Cardiac fibroblast (primary cell): ENCODE results near the gene ALKBH3.

Experiments
- DNase-seq, 2 donors: peaks; one replicate each; pipeline versions ENCODE4 v3.0.0 to v3.0.0-alpha.2; 2010; ENCODE audit warnings: low read depth in 2 of 2
- H3K4me3 ChIP-seq, 2 donors: replicated peaks in 1 of 2; 1 replicate in 1 of 2; 2 replicates in 1 of 2; pipeline ENCODE4 v1.5.1; 2011; ENCODE audit warnings: low read depth in 2 of 2, low read length in 2 of 2, mild to moderate bottlenecking in 2 of 2, moderate library complexity in 1 of 2
- TF ChIP-seq, protein P1 (sequence below): IDR thresholded peaks from one replicate; pipeline ENCODE4 v1.5.1; 2011; ENCODE audit warnings: low read depth, mild to moderate bottlenecking, low read length, inconsistent platforms

Gene ALKBH3

DNA sequence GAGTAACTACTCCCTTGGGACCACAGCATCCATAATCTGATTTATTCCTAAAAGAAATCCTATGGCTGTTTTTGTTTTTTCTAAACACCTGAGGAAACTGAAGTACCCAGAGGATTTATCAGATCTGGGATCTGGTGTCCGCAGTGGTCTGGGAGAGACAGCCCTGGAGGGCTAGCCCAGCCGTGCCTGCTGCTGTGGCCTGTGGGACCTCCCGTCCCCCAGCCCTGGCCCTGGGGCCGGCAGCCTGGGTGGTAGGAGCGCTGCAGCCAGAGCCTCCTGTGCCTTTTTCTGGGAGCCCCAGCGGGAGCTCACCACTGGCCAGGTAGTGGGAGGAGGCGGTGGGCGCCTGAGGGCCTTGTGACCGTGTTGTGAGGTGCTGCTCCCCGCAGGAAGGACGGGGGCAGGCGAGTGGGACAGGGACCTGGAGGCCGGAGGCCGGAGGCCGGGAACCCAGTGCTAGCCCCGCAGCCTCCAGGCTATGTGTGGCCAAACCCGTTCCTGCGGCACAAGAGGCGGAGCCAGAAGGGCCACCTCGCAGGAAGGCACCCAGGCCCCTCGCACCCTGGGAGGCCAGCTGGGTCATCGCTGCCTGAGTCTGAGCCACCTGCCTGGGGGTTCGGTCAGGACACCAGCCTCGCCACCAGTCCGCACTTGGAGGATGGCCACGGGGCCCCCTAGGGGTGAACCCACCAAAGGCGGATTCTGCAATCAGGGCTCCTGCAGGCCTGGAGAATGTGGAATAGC is 43.7 kb downstream of the ALKBH3 start:
- TF ChIP-seq, protein P1, sequence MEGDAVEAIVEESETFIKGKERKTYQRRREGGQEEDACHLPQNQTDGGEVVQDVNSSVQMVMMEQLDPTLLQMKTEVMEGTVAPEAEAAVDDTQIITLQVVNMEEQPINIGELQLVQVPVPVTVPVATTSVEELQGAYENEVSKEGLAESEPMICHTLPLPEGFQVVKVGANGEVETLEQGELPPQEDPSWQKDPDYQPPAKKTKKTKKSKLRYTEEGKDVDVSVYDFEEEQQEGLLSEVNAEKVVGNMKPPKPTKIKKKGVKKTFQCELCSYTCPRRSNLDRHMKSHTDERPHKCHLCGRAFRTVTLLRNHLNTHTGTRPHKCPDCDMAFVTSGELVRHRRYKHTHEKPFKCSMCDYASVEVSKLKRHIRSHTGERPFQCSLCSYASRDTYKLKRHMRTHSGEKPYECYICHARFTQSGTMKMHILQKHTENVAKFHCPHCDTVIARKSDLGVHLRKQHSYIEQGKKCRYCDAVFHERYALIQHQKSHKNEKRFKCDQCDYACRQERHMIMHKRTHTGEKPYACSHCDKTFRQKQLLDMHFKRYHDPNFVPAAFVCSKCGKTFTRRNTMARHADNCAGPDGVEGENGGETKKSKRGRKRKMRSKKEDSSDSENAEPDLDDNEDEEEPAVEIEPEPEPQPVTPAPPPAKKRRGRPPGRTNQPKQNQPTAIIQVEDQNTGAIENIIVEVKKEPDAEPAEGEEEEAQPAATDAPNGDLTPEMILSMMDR = peak; percentile 4
- H3K4me3 ChIP-seq = no peak overlapping the region

DNA sequence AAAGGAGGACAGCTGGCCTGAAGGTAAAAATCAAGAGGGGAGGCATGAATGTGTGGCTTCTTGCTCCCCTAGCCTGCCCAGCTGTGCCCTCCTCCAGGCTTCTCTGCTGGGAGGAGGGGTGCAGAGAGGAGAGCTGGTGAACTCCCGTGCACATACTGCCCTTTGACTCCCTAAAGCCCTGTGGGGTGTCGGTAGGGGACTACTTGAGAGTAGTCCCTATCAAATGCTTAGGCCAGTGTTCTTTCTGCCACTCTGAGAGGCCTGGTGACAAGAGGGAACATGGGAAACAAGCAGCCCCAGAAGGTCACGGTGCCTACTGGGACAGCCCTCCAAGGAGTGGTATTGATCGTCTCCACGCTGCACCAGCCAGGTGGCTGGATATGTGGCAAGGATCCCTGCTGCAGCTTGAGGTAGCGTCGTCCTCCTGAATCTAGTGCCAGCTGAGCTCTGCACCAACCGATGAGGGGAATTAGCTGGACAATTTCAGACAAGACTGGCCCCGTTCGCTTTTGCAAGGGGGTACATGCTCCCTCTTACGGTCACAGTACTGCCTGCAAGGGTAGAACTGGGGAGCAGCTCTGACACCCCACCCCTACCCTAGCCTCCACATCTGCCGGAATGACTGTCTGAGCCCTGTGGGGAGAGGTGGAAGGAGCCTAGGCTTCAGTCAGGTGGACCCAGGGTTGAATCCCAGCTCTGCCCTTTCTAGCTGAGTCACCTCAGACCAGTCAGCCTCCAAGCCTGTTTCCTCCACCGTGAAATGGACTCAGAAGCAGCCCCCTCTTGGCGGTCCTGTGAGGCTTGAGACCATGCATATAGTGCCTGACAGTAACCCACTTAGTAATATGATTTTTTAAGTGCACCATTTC is 44.7 kb downstream of the ALKBH3 start:
- H3K4me3 ChIP-seq = no peak overlapping the region
- TF ChIP-seq, protein P1 = no peak
- DNase-seq = no peak

More for the DNA sequence above, 43.7 kb downstream of the ALKBH3 start:
- no peak for DNase-seq

DNA sequence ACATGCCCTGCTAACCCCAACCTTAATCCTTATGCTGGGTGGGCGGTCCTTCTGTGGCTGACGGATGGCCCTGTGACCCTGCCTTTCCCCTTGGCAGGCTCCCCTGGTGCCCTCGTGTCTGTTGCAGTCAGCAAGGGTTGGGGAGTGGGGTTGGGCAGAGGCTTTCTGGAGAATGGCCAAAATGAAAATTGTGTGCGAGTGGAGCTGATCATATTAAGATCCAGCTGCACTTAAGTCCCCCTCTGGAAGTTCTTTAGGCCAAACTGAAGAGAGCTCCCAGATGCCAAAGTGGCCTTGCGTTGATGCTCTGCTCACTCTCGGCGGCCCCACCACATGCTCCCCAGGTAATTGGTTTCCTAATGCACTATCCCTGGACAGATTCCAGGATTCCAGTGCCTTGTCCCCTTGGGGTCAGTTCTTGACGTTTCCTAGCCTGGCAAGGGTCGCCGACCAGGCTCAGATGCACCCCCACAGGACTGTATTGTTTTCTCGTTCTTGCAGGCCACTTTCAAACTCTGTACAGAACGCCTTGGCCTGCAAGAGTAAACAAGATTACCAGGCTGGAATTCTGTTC is 45.4 kb downstream of the ALKBH3 start:
- no peak overlapping the region for H3K4me3 ChIP-seq
- TF ChIP-seq, protein P1 = no peak
- no peak for DNase-seq

DNA sequence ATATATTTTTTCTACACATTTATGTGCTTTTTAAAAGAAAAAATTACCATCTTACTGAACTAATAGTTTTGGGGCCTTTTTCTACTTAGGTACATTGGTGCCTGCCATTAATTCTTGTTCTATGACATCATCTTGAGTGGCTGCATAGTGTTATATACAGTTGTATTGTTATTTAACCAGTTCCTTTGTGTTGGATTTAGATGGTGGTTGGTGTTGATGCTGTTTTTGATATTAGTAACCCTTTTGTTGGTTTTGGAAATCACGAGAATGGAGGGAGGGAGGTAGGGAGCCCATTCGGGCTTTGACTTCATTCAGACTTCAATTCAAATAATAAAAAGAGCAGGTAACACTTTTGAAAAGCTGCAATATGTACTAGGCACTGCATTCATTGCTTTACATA is 46.4 kb downstream of the ALKBH3 start:
- DNase-seq = peak in 1 of 2 donors; percentile 44
- TF ChIP-seq, protein P1 = no peak
- no peak overlapping the region for H3K4me3 ChIP-seq

DNA sequence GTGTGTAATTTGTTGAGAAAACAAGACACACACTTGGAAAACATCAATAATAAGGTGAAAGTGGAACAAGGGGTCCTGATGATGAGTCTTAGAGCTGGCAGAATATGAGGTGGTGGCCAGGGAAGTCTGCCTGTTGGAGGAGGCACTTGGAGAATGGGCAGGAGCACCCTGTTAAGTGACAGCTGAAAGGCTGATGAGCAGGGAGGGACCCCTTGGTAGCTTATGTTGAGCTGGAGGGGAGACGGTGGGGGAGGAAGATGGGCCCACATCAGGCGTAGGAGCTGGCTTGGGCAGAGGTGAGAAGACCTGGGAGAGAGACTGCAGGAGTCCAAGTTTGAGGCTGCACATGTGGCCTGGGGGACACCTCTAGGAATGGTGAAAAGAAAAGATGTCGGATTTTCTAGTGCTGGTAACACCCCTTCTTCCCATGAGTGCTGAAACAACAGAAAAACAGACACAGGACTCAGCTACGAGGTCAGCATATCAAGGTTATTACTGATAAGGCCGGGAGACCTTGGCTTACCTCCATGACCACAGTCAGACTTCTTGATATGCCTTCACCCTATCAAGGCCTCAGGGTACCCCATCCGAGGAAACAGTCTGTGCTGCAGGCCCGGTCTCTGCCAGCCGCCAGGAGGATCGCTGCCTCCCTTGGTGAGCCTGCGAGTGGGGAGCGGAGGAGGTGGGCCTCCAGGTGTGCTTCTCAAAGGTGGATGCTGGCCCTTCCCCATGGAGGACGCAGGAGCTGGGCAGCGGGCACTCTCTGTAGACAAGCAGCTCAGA is 47.5 kb downstream of the ALKBH3 start:
- TF ChIP-seq, protein P1 = no peak

DNA sequence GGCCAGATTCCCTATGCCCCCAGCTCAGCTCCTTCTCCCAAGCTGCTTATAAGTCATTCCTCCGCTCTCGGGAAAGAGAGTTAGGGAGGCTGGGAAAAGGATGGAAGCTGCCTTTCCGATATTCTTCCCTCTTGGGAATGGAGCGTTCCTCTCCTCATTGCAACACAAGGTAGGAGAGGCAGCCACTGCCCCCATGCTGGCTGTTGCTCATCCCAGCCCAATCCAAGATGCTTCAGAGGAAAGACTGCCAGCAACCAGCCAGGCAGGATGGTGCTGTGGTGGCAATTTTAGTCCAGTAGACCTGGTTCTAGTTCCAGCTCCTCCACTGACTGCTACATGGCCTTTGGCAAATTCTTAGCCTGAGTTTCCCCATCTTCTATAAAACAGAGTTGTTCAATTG is 48.1 kb downstream of the ALKBH3 start:
- TF ChIP-seq, protein P1 = no peak
- no peak for DNase-seq
- no peak overlapping the region for H3K4me3 ChIP-seq

More for the DNA sequence above, 47.5 kb downstream of the ALKBH3 start:
- no peak for DNase-seq
- no peak overlapping the region for H3K4me3 ChIP-seq
